HG03280 (cell line): ENCODE data around the gene VWA7.

Source experiments
- ATAC-seq: cut with Tn5 transposase; IDR thresholded peaks from one replicate; pipeline ENCODE4 v1.9.1; 2021; ENCODE audit warnings: mild to moderate bottlenecking, moderate library complexity; ENCODE audit not compliant: unreplicated experiment

The VWA7 gene

GRCh38 chr6:31779908-31780307, 2.8 kb upstream of the VWA7 start:
- ATAC-seq: no peak

GRCh38 chr6:31778999-31779885, 2.1 kb upstream of the VWA7 start:
- ATAC-seq: no peak

- no peak for ATAC-seq
These were observed 1.1 kb upstream of the VWA7 start for GRCh38 chr6:31778193-31778592.

GRCh38 chr6:31777667-31778050, 531 bp upstream of the VWA7 start:
- no peak for ATAC-seq

GRCh38 chr6:31776485-31776988, 591 bp downstream of the VWA7 start:
- ATAC-seq: no peak

- ATAC-seq: no peak
These were observed 1.3 kb downstream of the VWA7 start for GRCh38 chr6:31775633-31776484.

GRCh38 chr6:31775184-31775583, 1.9 kb downstream of the VWA7 start:
- no peak for ATAC-seq

DNA sequence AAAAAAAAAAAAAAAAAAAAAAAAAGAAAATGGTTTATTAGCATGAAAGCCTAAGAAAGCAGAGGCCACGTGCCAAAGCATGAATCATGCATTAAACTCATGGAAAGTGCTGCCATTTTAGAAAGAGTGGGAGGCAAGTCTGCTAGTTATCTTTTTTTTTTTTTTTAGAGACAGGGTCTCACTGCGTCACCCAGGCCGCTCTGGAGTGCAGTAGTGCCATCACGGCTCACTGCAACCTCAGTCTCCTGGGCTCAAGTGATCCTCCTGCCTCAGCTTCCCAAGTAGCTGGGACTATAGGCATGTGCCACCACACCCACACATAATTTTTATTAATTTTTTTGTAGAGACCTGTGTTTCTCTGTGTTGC, 5.2 kb downstream of the VWA7 start:
- no peak for ATAC-seq

DNA sequence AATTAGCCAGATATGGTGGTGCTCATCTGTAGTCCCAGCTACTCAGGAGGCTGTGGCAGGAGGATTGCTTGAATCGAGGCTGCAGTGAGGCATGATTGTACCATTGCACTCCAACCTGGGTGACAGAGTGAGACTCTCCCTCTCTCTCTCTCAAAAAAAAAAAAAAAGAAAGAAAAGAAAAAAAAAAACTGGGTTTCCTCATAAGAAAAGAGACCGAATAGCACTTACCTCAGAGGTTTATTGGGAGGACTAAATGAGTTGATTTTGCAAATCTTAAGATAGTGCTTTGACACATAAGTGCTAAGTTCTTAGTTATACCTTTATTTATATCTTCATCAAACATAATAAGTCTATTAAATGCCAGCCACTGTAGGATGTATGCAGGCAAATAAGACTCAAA, 6.3 kb downstream of the VWA7 start:
- no peak for ATAC-seq

- peak; percentile 65 for ATAC-seq
These were observed 7.3 kb downstream of the VWA7 start for GRCh38 chr6:31769684-31770371.

GRCh38 chr6:31768363-31769257, 8.5 kb downstream of the VWA7 start:
- no peak for ATAC-seq

DNA sequence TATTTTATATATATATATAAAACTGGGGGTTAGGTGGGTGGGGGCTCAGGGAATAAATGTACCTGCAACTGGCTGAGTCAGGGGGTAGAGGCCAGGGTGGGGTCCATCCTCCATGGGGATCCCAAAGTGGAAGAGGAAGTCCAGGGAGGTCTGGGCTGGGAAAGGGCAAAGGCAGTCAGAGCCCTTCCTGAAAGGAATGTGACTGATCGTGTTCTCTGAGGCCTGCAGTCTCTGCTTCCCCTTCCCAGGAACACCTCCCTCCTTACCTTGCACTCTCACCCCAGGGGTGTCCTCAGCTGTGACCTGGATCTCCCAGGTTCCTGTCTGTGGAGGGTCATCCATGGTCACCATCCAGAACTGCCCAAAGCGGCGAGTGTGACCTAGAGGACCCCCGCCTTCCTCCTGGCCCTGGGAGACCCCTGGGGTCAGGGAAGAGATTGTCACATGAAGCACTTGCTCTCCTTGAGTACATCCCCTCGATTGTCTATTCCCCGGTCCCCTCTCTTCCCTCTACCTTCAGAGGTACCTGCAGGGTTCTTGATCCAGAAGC, 10.0 kb downstream of the VWA7 start:
- no peak for ATAC-seq

GRCh38 chr6:31765910-31766794, 11.0 kb downstream of the VWA7 start:
- no peak for ATAC-seq

- ATAC-seq: no peak
These were observed 11.6 kb downstream of the VWA7 start for GRCh38 chr6:31765559-31765909.

GRCh38 chr6:31764198-31764597, 12.9 kb downstream of the VWA7 start:
- no peak for ATAC-seq

DNA sequence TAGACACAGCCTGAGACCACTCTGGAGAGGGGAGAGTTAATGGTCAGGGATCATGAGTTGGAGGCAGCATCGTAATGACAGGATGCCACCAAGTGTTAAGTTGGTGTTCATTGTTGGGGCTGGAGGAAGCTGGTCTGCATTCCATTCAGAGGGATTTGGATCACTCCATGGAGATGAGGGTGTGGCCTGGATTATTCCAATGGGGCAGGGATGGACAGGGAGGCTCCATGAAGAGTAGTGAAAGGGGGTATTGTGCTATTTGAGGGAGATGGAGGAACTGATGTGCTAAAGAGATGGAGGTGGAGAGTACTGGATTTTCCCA, 13.5 kb downstream of the VWA7 start:
- no peak for ATAC-seq

DNA sequence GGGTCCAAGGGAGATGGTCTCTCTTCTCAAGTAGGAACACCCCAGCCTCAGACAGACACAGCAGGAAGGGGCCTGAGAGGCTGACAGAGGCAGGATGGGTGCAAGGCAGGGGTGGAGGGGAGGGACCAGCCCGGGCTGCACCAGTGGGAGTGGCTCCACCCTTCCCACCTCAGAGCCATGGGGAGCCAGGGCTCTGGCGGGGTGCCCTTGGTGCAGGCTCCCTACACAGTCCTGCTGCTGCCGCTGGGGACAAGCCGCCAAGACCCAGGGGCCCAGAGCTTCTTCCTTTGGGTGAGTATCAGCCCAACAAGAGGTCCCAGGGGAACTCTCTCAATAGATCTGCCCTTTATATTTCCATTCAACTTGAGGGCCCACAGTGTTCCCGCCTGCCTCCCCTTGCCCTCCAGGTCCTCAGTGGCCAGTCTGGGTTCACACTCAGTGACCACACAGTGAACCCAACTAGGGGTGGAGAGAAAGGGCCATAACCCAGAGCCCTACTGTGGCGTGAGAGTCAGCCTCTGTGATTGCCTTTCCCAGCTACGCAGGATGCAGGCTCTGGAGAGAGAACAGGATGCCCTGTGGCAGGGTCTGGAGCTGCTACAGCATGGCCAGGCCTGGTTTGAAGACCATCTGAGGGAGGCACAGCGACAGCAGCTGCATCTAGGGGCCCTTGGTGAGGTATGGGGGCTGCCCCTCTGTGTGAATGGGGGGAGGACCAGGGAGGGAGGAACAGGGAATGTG, 14.1 kb downstream of the VWA7 start:
- ATAC-seq: no peak

DNA sequence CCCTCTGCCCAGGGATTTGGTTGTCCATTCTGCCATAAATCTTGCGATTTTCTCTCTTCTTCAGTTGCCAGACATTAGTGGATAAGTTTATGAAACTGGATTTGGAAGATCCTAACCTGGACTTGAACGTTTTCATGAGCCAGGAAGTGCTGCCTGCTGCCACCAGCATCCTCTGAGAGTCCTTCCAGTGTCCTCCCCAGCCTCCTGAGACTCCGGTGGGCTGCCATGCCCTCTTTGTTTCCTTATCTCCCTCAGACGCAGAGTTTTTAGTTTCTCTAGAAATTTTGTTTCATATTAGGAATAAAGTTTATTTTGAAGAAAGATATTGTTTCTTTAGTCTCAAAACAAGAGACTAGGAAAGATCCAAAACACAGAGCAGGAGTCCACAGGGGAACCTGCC, 14.8 kb downstream of the VWA7 start, which contains the start of gene SAPCD1:
SAPCD1 (plus strand) TSS at position 301 of the 400 bp plus-strand sequence. CDS start 399 bp downstream, outside the sequence.
- ATAC-seq: no peak
